ENCODE measurements around the gene ADGRB3.
"Not testable (repeated sequence)": the region's sequence is repeated elsewhere in the genome, so short reads cannot be mapped to it uniquely, and the experiment has no call there.

Gene ADGRB3

GRCh38 chr6:68744376-68744775 is 109.3 kb downstream of the ADGRB3 start:
- not testable (repeated sequence) for H3K9ac ChIP-seq (ENCODE audit: low read depth, low read length, poor library complexity); H2BK12ac ChIP-seq (ENCODE audit: low read length); H3K79me1 ChIP-seq (ENCODE audit: low read depth, low read length); H3K27ac ChIP-seq (replicated peaks; ENCODE audit: low read length); H4K8ac ChIP-seq (ENCODE audit: low read depth, low read length); H2BK15ac ChIP-seq (ENCODE audit: low read length); H2BK120ac ChIP-seq (ENCODE audit: low read depth, low read length); DNase-seq (ENCODE audit: low spot score); H3K18ac ChIP-seq (ENCODE audit: low read length); H3K4me1 ChIP-seq (ENCODE audit: control insufficient read depth in 2 of 2, insufficient read depth in 1 of 2, low read depth in 1 of 2, low read length in 2 of 2); H3K36me3 ChIP-seq (replicated peaks in 1 of 2; ENCODE audit: control insufficient read depth in 2 of 2, insufficient read depth in 2 of 2, low read length in 2 of 2); H3K14ac ChIP-seq (ENCODE audit: low read length); H3K4ac ChIP-seq (ENCODE audit: low read length); H3K9me3 ChIP-seq (replicated peaks in 1 of 2; ENCODE audit: control insufficient read depth in 2 of 2, insufficient read depth in 1 of 2, low read depth in 1 of 2, low read length in 2 of 2); H3K23ac ChIP-seq (ENCODE audit: low read depth, low read length, poor library complexity); H2AFZ ChIP-seq (ENCODE audit: low read length); H3K27me3 ChIP-seq (ENCODE audit: control insufficient read depth in 3 of 3, insufficient read depth in 3 of 3, low read depth in 1 of 3, low read length in 3 of 3); H4K91ac ChIP-seq (ENCODE audit: low read depth, low read length, poor library complexity); H3K4me3 ChIP-seq (ENCODE audit: low read length in 2 of 2); H3K4me2 ChIP-seq (ENCODE audit: insufficient read depth, low read length, poor library complexity, severe bottlenecking); H2BK5ac ChIP-seq (ENCODE audit: low read length); H2AK5ac ChIP-seq (ENCODE audit: low read depth, low read length)
- no CpG with 5 or more reads among the region's 1 CpG for WGBS, 2 donors (ENCODE audit: extremely low coverage in 2 of 2, insufficient read length in 2 of 2, insufficient replicate concordance in 1 of 2)

- Histone ChIP-seq H2BK12ac (ENCODE audit: low read length) (no peak overlapping the region), H2BK15ac (ENCODE audit: low read length) (no peak overlapping the region), H3K14ac (ENCODE audit: low read length) (no peak overlapping the region), H2AFZ (ENCODE audit: low read length) (no peak overlapping the region), H3K27ac (replicated peaks; ENCODE audit: low read length) (no peak overlapping the region), H3K4me2 (ENCODE audit: insufficient read depth, low read length, poor library complexity, severe bottlenecking) (no peak overlapping the region), H3K18ac (ENCODE audit: low read length) (no peak overlapping the region), H3K36me3 (replicated peaks in 1 of 2; ENCODE audit: control insufficient read depth in 2 of 2, insufficient read depth in 2 of 2, low read length in 2 of 2) (no peaks in the 10 kb centered on the region), H3K4me1 (ENCODE audit: control insufficient read depth in 2 of 2, insufficient read depth in 1 of 2, low read depth in 1 of 2, low read length in 2 of 2) (no peaks in the 10 kb centered on the region), H4K91ac (ENCODE audit: low read depth, low read length, poor library complexity) (no peak overlapping the region), H3K79me1 (ENCODE audit: low read depth, low read length) (no peaks in the 10 kb centered on the region), H3K23ac (ENCODE audit: low read depth, low read length, poor library complexity) (no peak overlapping the region), H3K9me3 (replicated peaks in 1 of 2; ENCODE audit: control insufficient read depth in 2 of 2, insufficient read depth in 1 of 2, low read depth in 1 of 2, low read length in 2 of 2) (no peaks in the 10 kb centered on the region), H4K8ac (ENCODE audit: low read depth, low read length) (no peak overlapping the region), H3K4ac (ENCODE audit: low read length) (no peak overlapping the region), H3K27me3 (ENCODE audit: control insufficient read depth in 3 of 3, insufficient read depth in 3 of 3, low read depth in 1 of 3, low read length in 3 of 3) (no peaks in the 10 kb centered on the region), H2BK5ac (ENCODE audit: low read length) (no peak overlapping the region), H2BK120ac (ENCODE audit: low read depth, low read length) (no peak overlapping the region), H2AK5ac (ENCODE audit: low read depth, low read length) (no peak overlapping the region), H3K4me3 (ENCODE audit: low read length in 2 of 2) (no peak overlapping the region), H3K9ac (ENCODE audit: low read depth, low read length, poor library complexity) (no peak overlapping the region)
- WGBS, 2 donors (ENCODE audit: extremely low coverage in 2 of 2, insufficient read length in 2 of 2, insufficient replicate concordance in 1 of 2): no CpG with 5 or more reads among the region's 1 CpG
- no peak for DNase-seq (ENCODE audit: low spot score)
These were observed 111.3 kb downstream of the ADGRB3 start for GRCh38 chr6:68746376-68746775.

GRCh38 chr6:68747110-68747790 is 112.2 kb downstream of the ADGRB3 start:
- DNase-seq (ENCODE audit: low spot score): no peak
- Histone ChIP-seq H2BK12ac (ENCODE audit: low read length) (no peak overlapping the region), H3K27me3 (ENCODE audit: control insufficient read depth in 3 of 3, insufficient read depth in 3 of 3, low read depth in 1 of 3, low read length in 3 of 3) (no peaks in the 10 kb centered on the region), H3K79me1 (ENCODE audit: low read depth, low read length) (no peaks in the 10 kb centered on the region), H3K9me3 (replicated peaks in 1 of 2; ENCODE audit: control insufficient read depth in 2 of 2, insufficient read depth in 1 of 2, low read depth in 1 of 2, low read length in 2 of 2) (no peaks in the 10 kb centered on the region), H3K9ac (ENCODE audit: low read depth, low read length, poor library complexity) (no peak overlapping the region), H3K4me2 (ENCODE audit: insufficient read depth, low read length, poor library complexity, severe bottlenecking) (no peak overlapping the region), H3K36me3 (replicated peaks in 1 of 2; ENCODE audit: control insufficient read depth in 2 of 2, insufficient read depth in 2 of 2, low read length in 2 of 2) (no peaks in the 10 kb centered on the region), H2AK5ac (ENCODE audit: low read depth, low read length) (no peak overlapping the region), H3K4me3 (ENCODE audit: low read length in 2 of 2) (no peak overlapping the region), H3K18ac (ENCODE audit: low read length) (no peak overlapping the region), H2AFZ (ENCODE audit: low read length) (no peak overlapping the region), H2BK15ac (ENCODE audit: low read length) (no peak overlapping the region), H4K91ac (ENCODE audit: low read depth, low read length, poor library complexity) (no peak overlapping the region), H2BK120ac (ENCODE audit: low read depth, low read length) (no peak overlapping the region), H3K14ac (ENCODE audit: low read length) (no peak overlapping the region), H3K27ac (replicated peaks; ENCODE audit: low read length) (no peak overlapping the region), H4K8ac (ENCODE audit: low read depth, low read length) (no peak overlapping the region), H3K4me1 (ENCODE audit: control insufficient read depth in 2 of 2, insufficient read depth in 1 of 2, low read depth in 1 of 2, low read length in 2 of 2) (no peaks in the 10 kb centered on the region), H3K23ac (ENCODE audit: low read depth, low read length, poor library complexity) (no peak overlapping the region), H2BK5ac (ENCODE audit: low read length) (no peak overlapping the region), H3K4ac (ENCODE audit: low read length) (no peak overlapping the region)
- no CpG with 5 or more reads among the region's 1 CpG for WGBS, 2 donors (ENCODE audit: extremely low coverage in 2 of 2, insufficient read length in 2 of 2, insufficient replicate concordance in 1 of 2)

GRCh38 chr6:68747832-68748231 is 112.8 kb downstream of the ADGRB3 start:
- not testable (repeated sequence) for H3K36me3 ChIP-seq (replicated peaks in 1 of 2; ENCODE audit: control insufficient read depth in 2 of 2, insufficient read depth in 2 of 2, low read length in 2 of 2); DNase-seq (ENCODE audit: low spot score); H3K4ac ChIP-seq (ENCODE audit: low read length); H3K4me3 ChIP-seq (ENCODE audit: low read length in 2 of 2); H3K27me3 ChIP-seq (ENCODE audit: control insufficient read depth in 3 of 3, insufficient read depth in 3 of 3, low read depth in 1 of 3, low read length in 3 of 3); H2AK5ac ChIP-seq (ENCODE audit: low read depth, low read length); H2BK5ac ChIP-seq (ENCODE audit: low read length); H3K14ac ChIP-seq (ENCODE audit: low read length); H3K4me1 ChIP-seq (ENCODE audit: control insufficient read depth in 2 of 2, insufficient read depth in 1 of 2, low read depth in 1 of 2, low read length in 2 of 2); H3K27ac ChIP-seq (replicated peaks; ENCODE audit: low read length); H2BK12ac ChIP-seq (ENCODE audit: low read length); H2BK120ac ChIP-seq (ENCODE audit: low read depth, low read length); H2BK15ac ChIP-seq (ENCODE audit: low read length); H3K23ac ChIP-seq (ENCODE audit: low read depth, low read length, poor library complexity); H3K79me1 ChIP-seq (ENCODE audit: low read depth, low read length); H4K8ac ChIP-seq (ENCODE audit: low read depth, low read length); H3K9ac ChIP-seq (ENCODE audit: low read depth, low read length, poor library complexity); H3K4me2 ChIP-seq (ENCODE audit: insufficient read depth, low read length, poor library complexity, severe bottlenecking); H3K18ac ChIP-seq (ENCODE audit: low read length); H4K91ac ChIP-seq (ENCODE audit: low read depth, low read length, poor library complexity); H2AFZ ChIP-seq (ENCODE audit: low read length); H3K9me3 ChIP-seq (replicated peaks in 1 of 2; ENCODE audit: control insufficient read depth in 2 of 2, insufficient read depth in 1 of 2, low read depth in 1 of 2, low read length in 2 of 2)
- no CpG with 5 or more reads among the region's 3 CpGs for WGBS, 2 donors (ENCODE audit: extremely low coverage in 2 of 2, insufficient read length in 2 of 2, insufficient replicate concordance in 1 of 2)

All from neuronal stem cell (in vitro differentiated cells).